Hematopoietic multipotent progenitor cell treated with erythropoietin and hydrocortisone succinate and interleukin-3 and kit ligand, for 8 days (in vitro differentiated cells): ENCODE results near the gene CCDC15.
"Not testable (repeated sequence)": the region's sequence is repeated elsewhere in the genome, so short reads cannot be mapped to it uniquely, and the experiment has no call there.

Source experiments
- DNase-seq: peaks from one replicate; pipeline ENCODE4 v3.0.0-alpha.2; 2015

CCDC15 gene

GRCh38 chr11:124943254-124943616 lies 10.8 kb upstream of the CCDC15 start:
- DNase-seq: no peak

DNA sequence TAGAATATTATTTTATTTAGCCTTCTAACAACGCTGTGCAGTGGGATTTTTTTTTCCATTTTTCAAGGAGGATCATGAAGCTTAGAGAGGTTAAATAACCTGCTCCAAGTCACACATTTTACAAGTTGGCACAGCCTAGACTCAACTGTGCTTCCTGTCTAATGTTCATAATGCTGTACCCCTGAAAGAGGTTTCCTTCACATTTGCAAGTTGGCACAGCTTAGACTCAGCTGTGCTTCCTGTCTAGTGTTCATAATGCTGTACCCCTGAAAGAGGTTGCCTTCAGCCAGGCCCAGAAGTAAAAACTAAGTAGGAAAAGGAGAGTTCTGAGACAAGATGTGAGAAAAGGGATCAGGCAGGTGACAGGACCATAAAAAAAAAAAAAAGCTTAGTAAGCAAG lies 10.3 kb upstream of the CCDC15 start:
- no peak for DNase-seq

DNA sequence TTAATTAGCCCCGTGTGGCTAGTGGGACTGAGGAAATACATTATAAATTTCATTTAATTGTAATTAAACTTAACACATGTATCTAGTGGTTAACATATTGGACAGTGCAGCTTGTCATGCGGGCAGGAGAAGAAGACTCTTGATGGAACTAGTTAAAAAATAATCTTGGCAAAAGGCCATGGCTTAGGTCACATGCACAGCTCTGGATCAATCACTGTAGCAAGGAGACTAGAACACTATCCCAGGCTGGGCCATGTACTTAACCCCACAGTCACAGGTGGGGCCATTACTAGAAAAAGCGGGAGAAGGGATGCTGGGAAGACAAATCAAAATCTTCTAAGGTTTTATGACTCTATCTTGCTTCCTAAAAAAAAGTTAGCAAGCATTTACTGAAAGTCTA lies 9.4 kb upstream of the CCDC15 start:
- DNase-seq: no peak

DNA sequence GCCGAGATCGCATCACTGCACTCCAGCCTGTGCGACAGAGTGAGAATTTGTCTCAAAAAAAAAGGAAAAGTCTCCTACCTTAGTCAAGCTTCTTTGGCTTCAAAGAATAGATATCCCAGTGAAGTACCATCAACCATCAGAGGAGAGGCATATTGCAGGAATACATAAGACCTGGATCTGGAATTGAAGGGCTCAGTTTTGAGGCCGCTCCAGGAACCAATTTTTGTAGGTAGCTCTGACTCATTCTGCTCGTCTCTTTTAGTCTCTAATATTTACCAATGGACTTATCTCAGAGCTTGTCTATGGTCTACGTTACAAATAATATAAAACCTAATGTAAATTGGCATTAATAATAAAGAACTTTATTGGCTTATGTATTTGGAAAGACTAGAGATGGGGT lies 8.2 kb upstream of the CCDC15 start:
- no peak for DNase-seq

- DNase-seq: no peak
Measured at GRCh38 chr11:124946735-124947141, 7.3 kb upstream of the CCDC15 start.

DNA sequence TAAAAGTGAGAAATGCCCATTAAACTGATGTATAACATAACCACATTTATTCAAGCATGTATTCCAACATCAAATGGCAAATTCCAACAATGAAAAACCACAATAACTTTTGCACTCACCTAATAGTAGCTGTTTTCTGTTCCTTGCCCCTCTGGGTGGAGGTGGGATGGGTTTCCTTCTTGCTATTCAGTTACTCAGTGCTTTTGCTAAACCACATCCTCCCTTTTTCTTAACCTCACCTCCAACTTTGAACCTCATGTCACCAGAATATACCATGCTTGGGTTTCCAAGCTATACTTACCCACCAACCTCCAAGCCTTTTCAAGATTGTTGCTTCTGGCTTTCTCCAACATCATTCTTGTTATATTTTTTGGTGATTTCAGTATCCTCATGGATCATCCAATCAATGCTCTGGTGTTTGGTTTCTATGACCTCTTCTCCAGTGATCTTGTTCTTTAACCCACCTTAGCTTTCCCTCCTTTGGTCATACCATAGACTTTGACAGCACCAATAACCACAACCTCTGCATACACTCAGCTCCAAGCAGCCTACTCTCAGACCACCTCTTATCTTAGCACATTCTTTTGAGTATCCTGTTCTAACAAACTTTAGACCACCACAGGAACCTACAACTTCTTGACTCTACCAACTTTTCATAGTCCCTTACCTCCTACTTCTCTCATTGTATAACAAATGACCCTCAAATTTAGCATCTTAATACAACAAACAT lies 3.2 kb upstream of the CCDC15 start:
- DNase-seq: no peak

DNA sequence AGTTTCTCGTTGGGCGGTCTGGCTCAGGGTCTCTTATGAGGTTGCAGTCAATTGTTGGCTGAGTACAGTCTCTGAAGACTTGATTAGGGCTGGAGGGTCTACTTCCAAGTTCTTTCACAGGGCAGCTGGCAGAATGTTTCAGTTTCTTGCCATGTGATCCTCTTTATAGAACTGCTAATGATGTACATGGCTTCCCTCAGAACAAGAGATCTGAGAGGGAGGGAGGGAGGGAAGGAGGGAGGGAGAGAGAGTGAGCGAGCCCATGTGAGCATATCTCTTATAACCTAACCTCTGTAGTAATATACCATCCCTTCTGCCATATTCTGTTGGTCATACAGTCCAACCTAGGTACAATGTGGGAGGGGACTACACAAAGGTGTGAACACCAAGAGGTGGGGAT lies 2.7 kb upstream of the CCDC15 start:
- DNase-seq: no peak

GRCh38 chr11:124954590-124954955 lies 571 bp downstream of the CCDC15 start:
- DNase-seq: peak; percentile 26

- peak; percentile 57 for DNase-seq
Measured at GRCh38 chr11:124955035-124955434, 1.0 kb downstream of the CCDC15 start.

DNA sequence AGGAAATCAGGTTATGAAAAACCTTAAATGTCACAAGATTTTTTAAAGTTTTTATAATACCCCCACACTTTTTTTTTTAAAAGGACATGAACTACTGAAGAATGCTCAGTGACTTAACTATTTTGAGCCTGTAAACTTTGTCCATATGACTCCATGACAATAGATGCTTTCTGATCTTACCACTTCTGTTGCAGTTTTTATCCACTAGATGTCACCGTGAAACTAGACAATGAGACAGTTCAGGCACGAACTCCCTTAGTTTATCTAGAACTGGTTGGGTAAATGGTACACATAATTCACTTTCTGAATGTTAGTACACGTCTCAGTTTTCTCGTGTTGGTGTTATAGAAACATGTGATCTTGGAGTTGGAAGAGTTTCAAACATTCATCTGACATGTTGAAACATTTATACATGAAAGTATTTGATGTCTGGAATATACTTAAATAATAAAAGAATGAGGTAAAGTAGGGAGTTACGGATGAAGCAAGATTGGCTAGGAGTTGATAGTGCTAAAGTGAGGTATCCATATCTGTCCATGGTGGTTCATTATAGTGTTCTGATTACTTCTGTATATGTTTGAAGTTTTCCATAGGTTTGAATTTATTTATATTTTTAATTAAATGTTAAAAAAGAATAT lies 8.1 kb downstream of the CCDC15 start:
- peak; percentile 83 for DNase-seq

DNA sequence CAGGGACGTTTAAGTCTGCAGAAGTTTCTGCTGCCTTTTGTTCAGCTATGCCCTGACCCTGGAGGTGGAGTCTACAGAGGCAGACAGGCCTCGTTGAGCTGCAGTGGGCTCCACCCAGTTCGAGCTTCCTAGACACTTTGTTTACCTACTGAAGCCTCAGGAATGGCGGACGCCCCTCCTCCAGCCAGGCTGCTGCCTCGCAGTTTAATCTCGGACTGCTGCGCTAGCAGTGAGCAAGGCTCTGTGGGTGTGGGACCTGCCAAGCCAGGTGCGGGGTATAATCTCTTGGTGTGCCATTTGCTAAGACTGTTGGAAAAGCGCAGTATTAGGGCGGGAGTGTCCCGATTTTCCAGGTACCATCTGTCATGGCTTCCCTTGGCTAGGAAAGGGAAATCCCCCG lies 14.2 kb downstream of the CCDC15 start:
- not testable (repeated sequence) for DNase-seq

- DNase-seq: no peak
Measured at GRCh38 chr11:124970925-124971324, 16.9 kb downstream of the CCDC15 start.

- DNase-seq: no peak
Measured at GRCh38 chr11:124971810-124972209, 17.8 kb downstream of the CCDC15 start.

- DNase-seq: no peak
Measured at GRCh38 chr11:124976531-124976930, 22.5 kb downstream of the CCDC15 start.

DNA sequence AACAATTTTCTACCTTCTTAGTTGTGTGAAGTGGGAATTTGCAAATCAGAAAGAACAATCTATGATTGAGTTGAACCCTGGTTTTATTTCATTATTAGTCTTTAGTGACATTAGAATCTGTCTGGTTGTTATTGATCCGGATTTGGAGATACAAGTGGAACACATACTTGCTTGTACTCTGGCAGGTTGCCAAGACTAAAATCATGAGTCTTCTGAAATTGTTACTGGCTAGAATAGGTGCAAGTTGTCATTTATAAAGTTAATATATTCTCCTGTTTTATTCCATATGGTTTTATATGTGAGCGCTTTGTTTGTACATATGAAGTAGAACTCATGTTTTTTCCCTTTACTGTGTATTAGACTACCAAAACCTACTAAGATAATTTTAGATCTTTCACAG lies 23.0 kb downstream of the CCDC15 start:
- DNase-seq: peak; percentile 13

DNA sequence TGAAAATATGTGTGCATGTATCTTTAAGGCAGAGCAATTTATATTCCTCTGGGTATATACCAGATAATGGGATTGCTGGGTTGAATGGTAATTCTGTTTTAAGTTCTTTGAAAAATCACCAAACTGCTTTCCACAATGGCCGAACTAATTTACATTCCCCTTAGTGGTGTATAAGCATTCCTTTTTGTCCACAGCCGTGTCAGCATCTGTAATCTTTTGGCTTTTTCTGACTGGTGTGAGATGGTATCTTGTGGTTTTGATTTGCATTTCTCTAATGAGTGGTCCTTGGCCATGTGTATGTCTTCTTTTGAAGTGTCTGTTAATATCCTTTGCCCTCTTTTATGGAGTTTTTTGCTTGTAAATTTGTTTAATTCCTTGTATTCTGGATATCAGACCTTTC lies 24.3 kb downstream of the CCDC15 start:
- DNase-seq: no peak

DNA sequence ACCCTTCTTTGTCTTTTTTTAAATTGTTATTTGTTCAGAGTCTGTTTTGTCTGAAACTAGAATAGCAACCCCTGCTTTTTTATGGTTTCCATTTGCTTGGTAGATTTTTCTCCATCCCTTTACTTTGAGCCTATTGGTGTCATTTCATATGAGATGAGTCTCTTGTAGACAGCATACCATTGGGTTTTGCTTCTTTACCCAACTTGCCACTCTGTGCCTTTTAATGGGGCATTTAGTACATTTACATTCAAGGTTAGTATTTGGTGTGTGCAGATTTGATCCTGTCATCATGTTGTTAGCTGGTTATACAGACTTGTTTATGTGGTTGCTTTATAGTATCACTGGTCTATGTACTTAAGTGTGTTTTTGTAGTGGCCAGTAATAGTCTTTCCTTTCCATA lies 28.0 kb downstream of the CCDC15 start:
- no peak for DNase-seq

DNA sequence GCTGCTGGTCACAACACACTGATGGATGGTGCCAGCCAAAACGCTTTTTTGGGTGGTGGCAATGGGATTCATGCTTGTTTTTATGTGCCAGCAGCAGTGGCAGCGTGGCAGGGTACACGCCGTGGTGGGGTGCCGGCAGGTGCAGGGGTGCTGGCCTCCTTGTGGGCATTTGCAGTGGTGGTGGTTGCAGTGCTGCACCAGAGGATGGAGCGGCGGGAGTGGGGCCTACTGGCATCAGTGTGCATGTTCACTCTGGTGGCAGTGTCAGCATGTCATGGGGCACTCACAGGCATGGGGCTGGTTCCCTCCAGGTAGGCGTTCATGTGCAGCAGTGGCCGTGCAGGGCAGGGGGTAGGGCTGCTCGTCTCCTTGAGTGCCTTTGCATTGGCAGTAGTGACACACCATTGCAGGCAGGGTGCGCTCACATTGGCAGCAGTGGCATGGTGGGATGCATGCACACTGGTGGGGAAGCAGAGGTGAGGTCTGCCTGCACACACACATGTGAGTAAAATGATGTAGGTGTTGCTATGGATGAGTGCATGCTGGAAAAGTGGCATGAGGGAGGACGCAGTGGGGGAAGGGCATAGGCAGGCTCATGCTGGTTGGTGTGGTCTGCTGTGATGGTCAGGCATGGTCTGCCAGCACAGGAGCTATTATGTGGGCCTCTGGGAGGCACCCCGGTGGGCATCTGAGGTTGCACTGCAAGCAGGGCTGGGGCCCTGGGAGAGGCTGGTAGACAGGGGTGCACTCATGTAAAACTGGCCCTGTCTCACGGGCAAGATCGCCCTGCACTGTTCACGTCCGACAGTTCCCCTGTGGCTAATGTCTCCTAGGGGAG lies 29.9 kb downstream of the CCDC15 start:
- no peak for DNase-seq

GRCh38 chr11:124984512-124984854 lies 30.5 kb downstream of the CCDC15 start:
- no peak for DNase-seq

GRCh38 chr11:124987096-124987495 lies 33.1 kb downstream of the CCDC15 start:
- DNase-seq: no peak

DNA sequence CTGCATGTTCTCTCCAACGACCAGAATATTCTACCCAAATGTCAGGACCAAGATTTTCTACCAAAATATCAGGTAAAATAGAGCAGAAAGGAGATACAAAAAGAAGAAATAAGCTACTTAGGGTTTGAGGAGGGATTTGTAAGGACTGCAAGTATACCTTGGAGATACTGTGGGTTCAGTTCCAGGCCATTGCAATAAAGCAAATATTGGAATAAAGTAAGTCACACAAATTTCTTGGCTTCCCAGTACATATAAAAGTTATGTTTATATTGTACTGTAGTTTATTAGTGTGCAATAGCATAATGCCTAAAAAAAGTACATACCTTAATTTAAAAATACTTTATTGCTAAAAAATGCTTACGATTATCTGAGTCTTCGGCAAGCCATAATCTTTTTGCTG lies 34.1 kb downstream of the CCDC15 start:
- DNase-seq: no peak

DNA sequence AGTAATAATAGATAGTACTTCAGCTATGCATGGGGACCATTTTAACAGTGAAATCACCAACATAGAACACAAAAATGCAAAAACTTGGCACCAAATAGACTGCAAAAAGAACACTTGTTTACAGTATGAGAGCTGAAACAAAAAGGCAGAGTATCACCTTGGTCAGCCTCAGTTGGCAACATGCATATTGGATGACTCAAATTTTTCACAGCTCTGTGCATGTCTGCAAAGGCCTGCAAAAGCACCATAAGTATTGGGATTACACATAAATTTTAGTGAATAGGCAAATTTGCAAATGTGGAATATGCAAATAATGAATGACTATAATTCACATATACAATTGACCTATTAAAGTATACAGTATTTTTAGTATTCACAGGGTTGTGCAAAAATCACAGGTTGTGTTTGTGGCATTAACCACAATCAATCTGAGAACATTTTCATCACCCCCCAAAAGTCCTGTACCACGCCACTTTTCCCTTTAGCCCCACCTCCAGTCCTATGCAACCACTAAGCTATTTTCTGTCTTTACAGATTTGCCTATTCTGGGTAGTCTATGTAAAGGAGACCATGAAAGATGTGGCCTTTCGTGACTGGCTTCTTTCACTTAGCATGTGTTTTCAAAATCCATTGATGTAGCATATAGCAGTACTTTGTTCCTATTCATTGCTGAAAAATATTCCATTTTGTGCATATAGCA lies 47.2 kb downstream of the CCDC15 start:
- DNase-seq: no peak

DNA sequence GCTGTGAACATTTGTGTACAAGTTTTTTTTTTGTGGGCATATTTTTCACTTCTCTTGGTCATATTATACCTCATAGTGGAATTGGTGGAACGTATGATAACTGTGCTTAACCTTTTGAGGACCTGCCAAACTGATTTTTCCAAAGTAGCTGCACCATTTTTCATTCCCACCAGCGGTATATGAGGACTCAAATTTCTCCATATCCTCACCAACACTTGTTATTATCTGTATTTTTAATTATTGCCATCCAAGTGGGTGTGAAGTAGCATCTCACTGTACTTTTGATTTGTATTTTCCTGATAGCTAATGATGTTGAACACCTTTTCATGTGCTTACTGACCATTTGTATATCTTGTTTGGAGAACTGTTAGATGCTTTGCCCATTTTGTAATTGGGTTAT lies 47.8 kb downstream of the CCDC15 start:
- no peak for DNase-seq

DNA sequence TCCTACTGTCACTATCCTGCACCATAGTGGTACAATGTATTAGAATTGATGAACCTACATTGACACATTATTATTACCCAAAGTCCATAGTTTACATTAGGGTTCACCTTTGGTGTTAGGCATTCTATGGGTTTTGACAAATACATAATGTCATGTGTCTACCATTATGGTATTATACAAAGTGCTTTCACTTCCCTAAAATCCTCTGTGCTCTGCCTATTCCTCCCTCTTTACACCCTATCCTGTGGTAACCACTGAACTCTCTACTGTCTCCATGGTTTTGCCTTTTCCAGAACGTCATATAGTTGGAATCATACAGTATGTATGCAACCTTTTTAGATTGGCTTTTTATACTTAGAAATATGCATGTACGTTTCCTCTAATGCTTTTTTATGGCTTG lies 51.5 kb downstream of the CCDC15 start:
- DNase-seq: no peak
